GM18873 (cell line): ENCODE data around the gene CLK3.

Experiments
- ATAC-seq: cut with Tn5 transposase; IDR thresholded peaks from one replicate; pipeline ENCODE4 v1.9.1; 2021; ENCODE audit warnings: mild to moderate bottlenecking, moderate library complexity, moderate number of reproducible peaks; ENCODE audit not compliant: unreplicated experiment, low FRiP score

The CLK3 gene

GRCh38 chr15:74603026-74603788 lies 12.4 kb upstream of the CLK3 start:
- ATAC-seq, result no peak

GRCh38 chr15:74603789-74604705 lies 11.6 kb upstream of the CLK3 start:
- no peak for ATAC-seq

GRCh38 chr15:74604983-74605794 lies 10.4 kb upstream of the CLK3 start:
- ATAC-seq, result no peak

GRCh38 chr15:74605795-74606150 lies 9.9 kb upstream of the CLK3 start:
- no peak for ATAC-seq

- ATAC-seq, result no peak
These were observed 6.8 kb upstream of the CLK3 start for GRCh38 chr15:74608786-74609185.

- ATAC-seq, result no peak
These were observed 5.7 kb upstream of the CLK3 start for GRCh38 chr15:74609938-74610301.

- no peak for ATAC-seq
These were observed 5.2 kb upstream of the CLK3 start for GRCh38 chr15:74610302-74610951.

GRCh38 chr15:74611341-74611740 lies 4.3 kb upstream of the CLK3 start:
- ATAC-seq, result no peak

GRCh38 chr15:74611834-74612233 lies 3.8 kb upstream of the CLK3 start:
- ATAC-seq, result no peak

- no peak for ATAC-seq
These were observed 3.0 kb upstream of the CLK3 start for GRCh38 chr15:74612677-74613076.

GRCh38 chr15:74613089-74613952 lies 2.3 kb upstream of the CLK3 start:
- no peak for ATAC-seq

GRCh38 chr15:74613953-74614743 lies 1.5 kb upstream of the CLK3 start:
- ATAC-seq, result no peak

- ATAC-seq, result peak; percentile 40
These were observed 710 bp upstream of the CLK3 start for GRCh38 chr15:74614744-74615507.

GRCh38 chr15:74616366-74616939 lies 817 bp downstream of the CLK3 start:
- no peak for ATAC-seq

- ATAC-seq, result no peak
These were observed 1.4 kb downstream of the CLK3 start for GRCh38 chr15:74616996-74617395.

- ATAC-seq, result no peak
These were observed 3.4 kb downstream of the CLK3 start for GRCh38 chr15:74618841-74619596.
